Measurements from ENCODE around the gene OR52B2. TPM values are rescaled to one million over a fixed set of nuclear protein-coding genes. Genes with fewer than 3 reads are reported as not detected.

Gene OR52B2
- total RNA-seq, 1 experiment from 2014 or later, result not detected

DNA sequence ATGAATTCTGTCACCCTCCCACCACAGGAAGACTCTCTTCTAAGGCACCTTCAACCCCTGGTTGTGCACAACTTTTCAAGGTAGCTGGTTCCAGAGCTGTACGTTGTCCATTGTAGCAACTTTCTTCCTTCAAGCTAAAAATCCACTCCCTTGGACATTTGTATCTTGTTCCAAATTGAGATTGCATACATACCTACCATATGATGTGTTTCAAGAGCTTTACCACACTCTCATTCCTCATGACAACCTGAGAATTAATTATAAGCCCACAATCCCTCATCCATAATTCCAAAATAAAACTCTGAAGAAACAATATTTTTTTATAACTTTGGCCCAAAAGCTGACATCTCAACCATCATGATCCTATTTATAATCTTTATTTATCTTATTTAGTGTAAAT, 31.9 kb upstream of the OR52B2 start (continued):
- TF ChIP-seq, protein P1, sequence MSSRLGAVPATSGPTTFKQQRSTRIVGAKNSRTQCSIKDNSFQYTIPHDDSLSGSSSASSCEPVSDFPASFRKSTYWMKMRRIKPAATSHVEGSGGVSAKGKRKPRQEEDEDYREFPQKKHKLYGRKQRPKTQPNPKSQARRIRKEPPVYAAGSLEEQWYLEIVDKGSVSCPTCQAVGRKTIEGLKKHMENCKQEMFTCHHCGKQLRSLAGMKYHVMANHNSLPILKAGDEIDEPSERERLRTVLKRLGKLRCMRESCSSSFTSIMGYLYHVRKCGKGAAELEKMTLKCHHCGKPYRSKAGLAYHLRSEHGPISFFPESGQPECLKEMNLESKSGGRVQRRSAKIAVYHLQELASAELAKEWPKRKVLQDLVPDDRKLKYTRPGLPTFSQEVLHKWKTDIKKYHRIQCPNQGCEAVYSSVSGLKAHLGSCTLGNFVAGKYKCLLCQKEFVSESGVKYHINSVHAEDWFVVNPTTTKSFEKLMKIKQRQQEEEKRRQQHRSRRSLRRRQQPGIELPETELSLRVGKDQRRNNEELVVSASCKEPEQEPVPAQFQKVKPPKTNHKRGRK (CRISPR knock-in tag; IDR thresholded peaks at IDR 0.05; ENCODE audit: borderline replicate concordance), result no peak

DNA sequence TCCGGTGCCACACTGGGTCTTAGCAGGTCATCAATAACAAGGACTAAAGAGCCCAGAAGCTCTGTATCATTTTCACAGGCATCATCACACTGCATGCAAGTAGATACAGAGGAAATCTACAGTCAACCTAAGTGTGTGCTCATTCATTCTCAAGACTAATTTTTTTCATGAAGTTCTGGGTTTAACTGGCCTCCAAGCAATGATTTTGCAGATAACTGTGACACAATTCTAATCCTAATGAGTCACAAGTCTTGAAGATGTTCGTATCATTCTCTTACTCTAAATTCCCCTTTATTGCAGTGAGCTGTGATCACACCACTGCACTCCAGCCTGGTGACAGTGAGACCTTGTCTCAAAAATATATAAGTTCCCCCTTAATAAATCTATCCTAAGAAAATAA, 31.4 kb upstream of the OR52B2 start:
- no peak overlapping the region for H3K4me3 Mint-ChIP-seq
- ChIA-PET POLR2A (no interaction called here), CTCF (interaction anchor here (0.9 to 1.2 kb wide), 5 partner anchors 28 to 209 kb away, joined by 3 to 4 read pairs (median 3); no protein-coding TSS in a partner anchor)
- H3K4me1 Mint-ChIP-seq, result peaks cover 9% of the 10 kb centered on the region
- DNase-seq (ENCODE audit: low spot score) (no peak), ATAC-seq (no peak)
- H3K9me3 Mint-ChIP-seq, result no peaks in the 10 kb centered on the region
- no peaks in the 10 kb centered on the region for H3K27me3 Mint-ChIP-seq (ENCODE audit: low read depth)
- TF ChIP-seq, protein P2, sequence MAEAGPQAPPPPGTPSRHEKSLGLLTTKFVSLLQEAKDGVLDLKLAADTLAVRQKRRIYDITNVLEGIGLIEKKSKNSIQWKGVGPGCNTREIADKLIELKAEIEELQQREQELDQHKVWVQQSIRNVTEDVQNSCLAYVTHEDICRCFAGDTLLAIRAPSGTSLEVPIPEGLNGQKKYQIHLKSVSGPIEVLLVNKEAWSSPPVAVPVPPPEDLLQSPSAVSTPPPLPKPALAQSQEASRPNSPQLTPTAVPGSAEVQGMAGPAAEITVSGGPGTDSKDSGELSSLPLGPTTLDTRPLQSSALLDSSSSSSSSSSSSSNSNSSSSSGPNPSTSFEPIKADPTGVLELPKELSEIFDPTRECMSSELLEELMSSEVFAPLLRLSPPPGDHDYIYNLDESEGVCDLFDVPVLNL (CRISPR knock-in tag; IDR thresholded peaks at IDR 0.05; ENCODE audit: borderline replicate concordance, low read depth), result no peak
- no peak for TF ChIP-seq JAZF1 (CRISPR knock-in tag; IDR thresholded peaks at IDR 0.05)
- TF ChIP-seq, protein P3, sequence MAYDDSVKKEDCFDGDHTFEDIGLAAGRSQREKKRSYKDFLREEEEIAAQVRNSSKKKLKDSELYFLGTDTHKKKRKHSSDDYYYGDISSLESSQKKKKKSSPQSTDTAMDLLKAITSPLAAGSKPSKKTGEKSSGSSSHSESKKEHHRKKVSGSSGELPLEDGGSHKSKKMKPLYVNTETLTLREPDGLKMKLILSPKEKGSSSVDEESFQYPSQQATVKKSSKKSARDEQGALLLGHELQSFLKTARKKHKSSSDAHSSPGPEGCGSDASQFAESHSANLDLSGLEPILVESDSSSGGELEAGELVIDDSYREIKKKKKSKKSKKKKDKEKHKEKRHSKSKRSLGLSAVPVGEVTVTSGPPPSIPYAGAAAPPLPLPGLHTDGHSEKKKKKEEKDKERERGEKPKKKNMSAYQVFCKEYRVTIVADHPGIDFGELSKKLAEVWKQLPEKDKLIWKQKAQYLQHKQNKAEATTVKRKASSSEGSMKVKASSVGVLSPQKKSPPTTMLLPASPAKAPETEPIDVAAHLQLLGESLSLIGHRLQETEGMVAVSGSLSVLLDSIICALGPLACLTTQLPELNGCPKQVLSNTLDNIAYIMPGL (CRISPR knock-in tag; IDR thresholded peaks at IDR 0.05), result no peak
- H3K27ac Mint-ChIP-seq, result no peak overlapping the region
- H3K36me3 Mint-ChIP-seq, result no peaks in the 10 kb centered on the region

DNA sequence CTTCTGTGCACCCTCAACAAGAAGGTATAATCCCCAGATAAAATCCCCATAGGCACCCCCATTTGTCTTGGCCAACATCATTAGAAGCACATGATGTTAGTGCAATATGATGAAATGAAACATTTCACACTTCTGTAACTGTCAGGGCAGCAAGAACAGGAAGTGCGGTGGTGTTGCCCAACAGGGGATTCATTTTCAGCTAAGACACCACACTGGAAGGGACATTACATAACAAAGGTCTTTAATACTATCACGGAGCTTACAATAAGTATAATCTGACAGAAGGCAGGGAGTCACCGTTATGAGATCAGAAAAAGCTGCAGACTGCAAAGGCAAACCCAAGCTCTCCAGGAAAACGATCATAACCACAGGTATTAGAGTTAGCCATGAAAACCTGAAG, 30.8 kb upstream of the OR52B2 start:
- no peak for ATAC-seq

More for the DNA sequence above, 30.8 kb upstream of the OR52B2 start:
- H3K4me3 Mint-ChIP-seq, result no peak overlapping the region
- CTCF ChIA-PET, result interaction anchor here (0.9 to 1.2 kb wide), 5 partner anchors 28 to 209 kb away, joined by 3 to 4 read pairs (median 3); no protein-coding TSS in a partner anchor
- no peak for TF ChIP-seq ZNF121 (CRISPR knock-in tag; IDR thresholded peaks at IDR 0.05)
- TF ChIP-seq, protein P4, sequence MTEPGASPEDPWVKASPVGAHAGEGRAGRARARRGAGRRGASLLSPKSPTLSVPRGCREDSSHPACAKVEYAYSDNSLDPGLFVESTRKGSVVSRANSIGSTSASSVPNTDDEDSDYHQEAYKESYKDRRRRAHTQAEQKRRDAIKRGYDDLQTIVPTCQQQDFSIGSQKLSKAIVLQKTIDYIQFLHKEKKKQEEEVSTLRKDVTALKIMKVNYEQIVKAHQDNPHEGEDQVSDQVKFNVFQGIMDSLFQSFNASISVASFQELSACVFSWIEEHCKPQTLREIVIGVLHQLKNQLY (CRISPR knock-in tag; IDR thresholded peaks at IDR 0.05), result no peak
- no peak for TF ChIP-seq FOXK1 (CRISPR knock-in tag; IDR thresholded peaks at IDR 0.05)
- no peak for TF ChIP-seq KAT7 (CRISPR knock-in tag; IDR thresholded peaks at IDR 0.05; ENCODE audit: borderline replicate concordance)
- TF ChIP-seq, protein P3 (CRISPR knock-in tag; IDR thresholded peaks at IDR 0.05), result no peak
- TF ChIP-seq, protein P5, sequence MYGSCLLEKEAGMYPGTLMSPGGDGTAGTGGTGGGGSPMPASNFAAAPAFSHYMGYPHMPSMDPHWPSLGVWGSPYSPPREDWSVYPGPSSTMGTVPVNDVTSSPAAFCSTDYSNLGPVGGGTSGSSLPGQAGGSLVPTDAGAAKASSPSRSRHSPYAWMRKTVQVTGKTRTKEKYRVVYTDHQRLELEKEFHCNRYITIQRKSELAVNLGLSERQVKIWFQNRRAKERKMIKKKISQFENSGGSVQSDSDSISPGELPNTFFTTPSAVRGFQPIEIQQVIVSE (CRISPR knock-in tag; IDR thresholded peaks at IDR 0.05; ENCODE audit: borderline replicate concordance), result no peak
- TF ChIP-seq, protein P6, sequence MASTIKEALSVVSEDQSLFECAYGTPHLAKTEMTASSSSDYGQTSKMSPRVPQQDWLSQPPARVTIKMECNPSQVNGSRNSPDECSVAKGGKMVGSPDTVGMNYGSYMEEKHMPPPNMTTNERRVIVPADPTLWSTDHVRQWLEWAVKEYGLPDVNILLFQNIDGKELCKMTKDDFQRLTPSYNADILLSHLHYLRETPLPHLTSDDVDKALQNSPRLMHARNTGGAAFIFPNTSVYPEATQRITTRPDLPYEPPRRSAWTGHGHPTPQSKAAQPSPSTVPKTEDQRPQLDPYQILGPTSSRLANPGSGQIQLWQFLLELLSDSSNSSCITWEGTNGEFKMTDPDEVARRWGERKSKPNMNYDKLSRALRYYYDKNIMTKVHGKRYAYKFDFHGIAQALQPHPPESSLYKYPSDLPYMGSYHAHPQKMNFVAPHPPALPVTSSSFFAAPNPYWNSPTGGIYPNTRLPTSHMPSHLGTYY (CRISPR knock-in tag; IDR thresholded peaks at IDR 0.05), result no peak
- no peak for TF ChIP-seq NR1H2 (CRISPR knock-in tag; IDR thresholded peaks at IDR 0.05)
- TF ChIP-seq EMX1 (CRISPR knock-in tag; IDR thresholded peaks at IDR 0.05), result no peak
- no peak for TF ChIP-seq TEAD4 (CRISPR knock-in tag; IDR thresholded peaks at IDR 0.05)
- no peak for TF ChIP-seq TEAD1 (CRISPR knock-in tag; IDR thresholded peaks at IDR 0.05)
- no peak for TF ChIP-seq ZNF138 (CRISPR knock-in tag; conservative IDR thresholded peaks at IDR 0.05)
- no peak for TF ChIP-seq CREM (CRISPR knock-in tag; IDR thresholded peaks at IDR 0.05)
- no peak for TF ChIP-seq RELA (CRISPR knock-in tag; IDR thresholded peaks at IDR 0.05; ENCODE audit: borderline replicate concordance)
- no peak overlapping the region for H3K27ac Mint-ChIP-seq
- POLR2A ChIA-PET, result no interaction called here
- H3K4me1 Mint-ChIP-seq, result peaks cover 9% of the 10 kb centered on the region
- H3K36me3 Mint-ChIP-seq, result no peaks in the 10 kb centered on the region
- no peaks in the 10 kb centered on the region for H3K27me3 Mint-ChIP-seq (ENCODE audit: low read depth)
- no peaks in the 10 kb centered on the region for H3K9me3 Mint-ChIP-seq
- no peak for DNase-seq (ENCODE audit: low spot score)

Data from WTC11 (cell line).